ENCODE results near the gene ADCK2.
"Not testable (repeated sequence)": the region's sequence is repeated elsewhere in the genome, so short reads cannot be mapped to it uniquely, and the experiment has no call there.

Gene ADCK2

GRCh38 chr7:140698477-140698876 is 25.7 kb downstream of the ADCK2 start (continued):
- TF ChIP-seq CSRNP3 (CRISPR knock-in tag; IDR thresholded peaks at IDR 0.05) (no peak), ZFP30 (CRISPR knock-in tag; IDR thresholded peaks at IDR 0.05) (no peak), BACH2 (CRISPR knock-in tag; IDR thresholded peaks at IDR 0.05; ENCODE audit: borderline replicate concordance) (no peak), ZNF70 (CRISPR knock-in tag; IDR thresholded peaks at IDR 0.05) (no peak), ARNTL (CRISPR knock-in tag; IDR thresholded peaks at IDR 0.05; ENCODE audit: borderline replicate concordance, low read depth) (no peak), TCF4 (CRISPR knock-in tag; IDR thresholded peaks at IDR 0.05; ENCODE audit: borderline replicate concordance) (no peak), CREB5 (CRISPR knock-in tag; IDR thresholded peaks at IDR 0.05; ENCODE audit: low read depth) (no peak), ZC3H10 (CRISPR knock-in tag; IDR thresholded peaks at IDR 0.05) (no peak), ISL1 (CRISPR knock-in tag; IDR thresholded peaks at IDR 0.05) (no peak)

DNA sequence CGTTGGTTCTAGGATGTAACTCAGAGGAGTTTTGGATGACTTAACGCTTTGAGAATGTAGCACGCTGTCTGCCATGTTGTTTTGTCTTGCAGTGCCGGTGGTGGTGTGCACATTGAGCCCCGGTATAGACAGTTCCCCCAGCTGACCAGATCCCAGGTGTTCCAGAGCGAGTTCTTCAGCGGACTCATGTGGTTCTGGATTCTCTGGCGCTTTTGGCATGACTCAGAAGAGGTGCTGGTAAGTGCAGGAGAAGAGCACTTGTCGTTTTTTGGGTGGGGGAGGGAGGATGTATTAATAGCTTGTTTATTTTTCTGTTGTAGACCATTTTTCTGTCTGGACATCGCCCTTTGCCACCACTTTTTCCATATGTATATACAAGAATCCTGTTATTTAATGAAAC is 30.0 kb downstream of the ADCK2 start:
- ATAC-seq = no peak

DNA sequence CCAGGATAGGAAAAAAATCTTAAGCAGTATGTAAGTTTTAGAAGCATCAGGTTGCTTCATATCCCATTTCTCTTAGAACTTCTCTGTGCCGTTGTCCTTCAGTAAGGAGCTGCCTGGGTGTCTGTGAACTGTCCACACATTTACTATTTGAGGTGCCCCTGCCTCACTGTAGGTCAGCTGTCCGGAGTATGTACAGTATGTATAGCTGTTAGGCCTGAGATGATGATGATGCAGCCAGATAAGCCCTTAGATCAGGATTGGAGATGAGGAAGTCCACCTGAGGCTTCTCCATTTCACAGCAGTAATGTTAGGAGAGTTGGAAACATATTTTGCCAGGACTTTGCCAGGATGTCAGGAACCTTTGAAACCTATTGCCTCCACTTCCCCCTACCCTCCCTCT is 31.5 kb downstream of the ADCK2 start:
- ATAC-seq = no peak
- TF ChIP-seq, protein P1, sequence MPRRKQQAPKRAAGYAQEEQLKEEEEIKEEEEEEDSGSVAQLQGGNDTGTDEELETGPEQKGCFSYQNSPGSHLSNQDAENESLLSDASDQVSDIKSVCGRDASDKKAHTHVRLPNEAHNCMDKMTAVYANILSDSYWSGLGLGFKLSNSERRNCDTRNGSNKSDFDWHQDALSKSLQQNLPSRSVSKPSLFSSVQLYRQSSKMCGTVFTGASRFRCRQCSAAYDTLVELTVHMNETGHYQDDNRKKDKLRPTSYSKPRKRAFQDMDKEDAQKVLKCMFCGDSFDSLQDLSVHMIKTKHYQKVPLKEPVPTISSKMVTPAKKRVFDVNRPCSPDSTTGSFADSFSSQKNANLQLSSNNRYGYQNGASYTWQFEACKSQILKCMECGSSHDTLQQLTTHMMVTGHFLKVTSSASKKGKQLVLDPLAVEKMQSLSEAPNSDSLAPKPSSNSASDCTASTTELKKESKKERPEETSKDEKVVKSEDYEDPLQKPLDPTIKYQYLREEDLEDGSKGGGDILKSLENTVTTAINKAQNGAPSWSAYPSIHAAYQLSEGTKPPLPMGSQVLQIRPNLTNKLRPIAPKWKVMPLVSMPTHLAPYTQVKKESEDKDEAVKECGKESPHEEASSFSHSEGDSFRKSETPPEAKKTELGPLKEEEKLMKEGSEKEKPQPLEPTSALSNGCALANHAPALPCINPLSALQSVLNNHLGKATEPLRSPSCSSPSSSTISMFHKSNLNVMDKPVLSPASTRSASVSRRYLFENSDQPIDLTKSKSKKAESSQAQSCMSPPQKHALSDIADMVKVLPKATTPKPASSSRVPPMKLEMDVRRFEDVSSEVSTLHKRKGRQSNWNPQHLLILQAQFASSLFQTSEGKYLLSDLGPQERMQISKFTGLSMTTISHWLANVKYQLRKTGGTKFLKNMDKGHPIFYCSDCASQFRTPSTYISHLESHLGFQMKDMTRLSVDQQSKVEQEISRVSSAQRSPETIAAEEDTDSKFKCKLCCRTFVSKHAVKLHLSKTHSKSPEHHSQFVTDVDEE (CRISPR knock-in tag; IDR thresholded peaks at IDR 0.05) = no peak
- TF ChIP-seq ARNTL (CRISPR knock-in tag; IDR thresholded peaks at IDR 0.05; ENCODE audit: borderline replicate concordance, low read depth) (no peak), RARB (CRISPR knock-in tag; IDR thresholded peaks at IDR 0.05) (no peak), ESRRG (CRISPR knock-in tag; IDR thresholded peaks at IDR 0.05) (no peak)

More for the DNA sequence above, 30.0 kb downstream of the ADCK2 start:
- TF ChIP-seq CSDC2 (CRISPR knock-in tag; IDR thresholded peaks at IDR 0.05) (no peak), TOX (CRISPR knock-in tag; IDR thresholded peaks at IDR 0.05; ENCODE audit: borderline replicate concordance) (no peak), ISL1 (CRISPR knock-in tag; IDR thresholded peaks at IDR 0.05) (no peak), ZNF8 (CRISPR knock-in tag; IDR thresholded peaks at IDR 0.05) (no peak), PATZ1 (CRISPR knock-in tag; IDR thresholded peaks at IDR 0.05; ENCODE audit: borderline replicate concordance) (no peak), ZNF565 (CRISPR knock-in tag; conservative IDR thresholded peaks at IDR 0.05; ENCODE audit: low read depth) (no peak)
- TF ChIP-seq, protein P1 (CRISPR knock-in tag; IDR thresholded peaks at IDR 0.05) = no peak

DNA sequence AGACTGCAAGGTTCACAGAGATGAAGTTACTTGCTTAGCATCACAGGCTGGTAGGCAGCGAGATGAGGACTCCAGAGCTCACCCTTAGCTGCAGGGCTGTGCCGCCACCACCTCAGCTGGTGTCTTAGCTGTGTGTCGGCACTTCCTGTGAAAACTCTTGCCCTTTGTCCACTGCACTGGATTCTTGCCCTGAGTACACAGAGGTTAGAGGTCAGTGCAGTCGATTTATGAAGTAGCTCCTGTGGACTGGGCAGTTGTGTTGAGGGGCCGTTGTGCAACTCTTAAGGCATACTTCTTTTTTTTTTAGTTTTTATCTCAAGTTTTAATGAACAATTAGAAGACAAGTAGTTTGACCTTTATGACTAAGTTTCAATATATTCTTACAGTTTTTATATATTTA is 34.4 kb downstream of the ADCK2 start:
- no peak for ATAC-seq
- TF ChIP-seq OSR1 (CRISPR knock-in tag; IDR thresholded peaks at IDR 0.05) (no peak), ZNF70 (CRISPR knock-in tag; IDR thresholded peaks at IDR 0.05) (no peak), ZC3H10 (CRISPR knock-in tag; IDR thresholded peaks at IDR 0.05) (no peak), TOX (CRISPR knock-in tag; IDR thresholded peaks at IDR 0.05; ENCODE audit: borderline replicate concordance) (no peak), ZFP3 (CRISPR knock-in tag; IDR thresholded peaks at IDR 0.05) (no peak)

GRCh38 chr7:140708764-140709163 is 36.0 kb downstream of the ADCK2 start:
- not testable (repeated sequence) for ATAC-seq

- ATAC-seq = not testable (repeated sequence)
Measured at GRCh38 chr7:140712392-140712791, 39.6 kb downstream of the ADCK2 start.
